Mesenchymal stem cell (in vitro differentiated cells and primary cell): ENCODE data around the gene MKNK1.

Experiments used
- DNase-seq: peaks from one replicate; pipeline ENCODE4 v3.0.0-alpha.2; 2013
- H2AFZ ChIP-seq: one replicate; pipeline ENCODE4 v1.6.1; 2013; ENCODE audit warnings: low read depth, mild to moderate bottlenecking, control low read depth, inconsistent platforms, low read length, moderate library complexity
- H2AK5ac ChIP-seq: 2 replicates; pipeline ENCODE4 v1.6.1; 2013; ENCODE audit warnings: low read length, moderate library complexity, mild to moderate bottlenecking, inconsistent platforms; ENCODE audit not compliant: severe bottlenecking
- H2BK120ac ChIP-seq: one replicate; pipeline ENCODE4 v1.6.1; 2013; ENCODE audit warnings: low read depth, mild to moderate bottlenecking, inconsistent platforms, low read length, moderate library complexity
- H2BK12ac ChIP-seq, 2 experiments: one replicate each; pipeline ENCODE4 v1.6.1; 2013; ENCODE audit warnings: inconsistent platforms in 2 of 2, low read length in 2 of 2, mild to moderate bottlenecking in 2 of 2, moderate library complexity in 2 of 2, control low read depth in 1 of 2
- H2BK15ac ChIP-seq: one replicate; pipeline ENCODE4 v1.6.1; 2013; ENCODE audit warnings: mild to moderate bottlenecking, low read depth, inconsistent platforms; ENCODE audit not compliant: poor library complexity, severe bottlenecking
- H2BK5ac ChIP-seq: 2 replicates; pipeline ENCODE4 v1.6.1; 2013; ENCODE audit warnings: low read depth, mild to moderate bottlenecking, low read length, control low read depth, inconsistent platforms; ENCODE audit not compliant: poor library complexity, severe bottlenecking
- H3K14ac ChIP-seq, 2 experiments: one replicate each; pipeline ENCODE4 v1.6.1; 2013; ENCODE audit warnings: inconsistent platforms in 2 of 2, low read length in 2 of 2, control low read depth in 1 of 2, mild to moderate bottlenecking in 1 of 2, moderate library complexity in 1 of 2
- H3K18ac ChIP-seq, 2 experiments: one replicate each; pipeline ENCODE4 v1.6.1; 2013; ENCODE audit warnings: inconsistent platforms in 2 of 2, low read length in 2 of 2, control low read depth in 1 of 2, low read depth in 1 of 2, mild to moderate bottlenecking in 1 of 2
- H3K23ac ChIP-seq, 2 experiments: one replicate each; pipeline ENCODE4 v1.6.1; 2013; ENCODE audit warnings: inconsistent platforms in 2 of 2, low read length in 2 of 2, mild to moderate bottlenecking in 2 of 2, moderate library complexity in 2 of 2, control low read depth in 1 of 2
- H3K27ac ChIP-seq: 2 replicates; pipeline ENCODE4 v1.5.1; 2013; ENCODE audit warnings: mild to moderate bottlenecking, moderate library complexity, low read length, control low read depth, inconsistent platforms; ENCODE audit not compliant: poor library complexity, severe bottlenecking
- H3K27me3 ChIP-seq, 2 experiments: 2 replicates each; pipeline versions ENCODE4 v1.6.1 to v1.7.0; 2013; ENCODE audit warnings: low read length in 2 of 2, mild to moderate bottlenecking in 2 of 2, moderate library complexity in 2 of 2, control low read depth in 1 of 2, inconsistent platforms in 1 of 2; ENCODE audit not compliant: control insufficient read depth in 1 of 2, insufficient read depth in 1 of 2
- H3K36me3 ChIP-seq, 2 experiments: 2 replicates each; pipeline versions ENCODE4 v1.6.1 to v1.7.0; 2013; ENCODE audit warnings: low read length in 2 of 2, control low read depth in 1 of 2, inconsistent platforms in 1 of 2, low read depth in 1 of 2, mild to moderate bottlenecking in 1 of 2; ENCODE audit not compliant: insufficient read depth in 2 of 2, control insufficient read depth in 1 of 2
- H3K4ac ChIP-seq, 2 experiments: one replicate each; pipeline ENCODE4 v1.6.1; 2013; ENCODE audit warnings: inconsistent platforms in 2 of 2, low read length in 2 of 2, mild to moderate bottlenecking in 2 of 2, moderate library complexity in 2 of 2, control low read depth in 1 of 2, low read depth in 1 of 2
- H3K4me1 ChIP-seq: 2 replicates; pipeline ENCODE4 v1.6.1; 2013; ENCODE audit warnings: low read depth, low read length, control low read depth; ENCODE audit not compliant: control insufficient read depth, insufficient read depth
- H3K4me2 ChIP-seq: 2 replicates; pipeline ENCODE4 v1.6.1; 2013; ENCODE audit warnings: low read length, mild to moderate bottlenecking, inconsistent platforms; ENCODE audit not compliant: poor library complexity, severe bottlenecking
- H3K4me3 ChIP-seq, 2 experiments: 2 replicates each; pipeline versions ENCODE4 v1.5.1 to v1.7.0; 2013; ENCODE audit warnings: low read length in 2 of 2, mild to moderate bottlenecking in 2 of 2, control low read depth in 1 of 2, low read depth in 1 of 2; ENCODE audit not compliant: insufficient read depth in 1 of 2
- H3K79me1 ChIP-seq: replicated peaks from 2 replicates; pipeline ENCODE4 v1.6.1; 2013; ENCODE audit warnings: mild to moderate bottlenecking, control low read depth, low read length, inconsistent platforms; ENCODE audit not compliant: poor library complexity, severe bottlenecking
- H3K9ac ChIP-seq: 2 replicates; pipeline ENCODE4 v1.7.0; 2013; ENCODE audit warnings: mild to moderate bottlenecking, low read length, moderate library complexity
- H3K9me3 ChIP-seq: 2 replicates; pipeline ENCODE4 v1.7.0; 2013; ENCODE audit warnings: mild to moderate bottlenecking, low read length; ENCODE audit not compliant: control insufficient read depth
- H4K8ac ChIP-seq: one replicate; pipeline ENCODE4 v1.6.1; 2013; ENCODE audit warnings: inconsistent platforms, mild to moderate bottlenecking, low read length, moderate library complexity
- H4K91ac ChIP-seq: one replicate; pipeline ENCODE4 v1.6.1; 2013; ENCODE audit warnings: mild to moderate bottlenecking, low read length, inconsistent platforms
- WGBS: methylation state at CpG from one replicate; pipeline ENCODE4 v1.1.7; 2013; ENCODE audit warnings: mixed read lengths; 5-methylcytosine and 5-hydroxymethylcytosine counted together

The MKNK1 gene

DNA sequence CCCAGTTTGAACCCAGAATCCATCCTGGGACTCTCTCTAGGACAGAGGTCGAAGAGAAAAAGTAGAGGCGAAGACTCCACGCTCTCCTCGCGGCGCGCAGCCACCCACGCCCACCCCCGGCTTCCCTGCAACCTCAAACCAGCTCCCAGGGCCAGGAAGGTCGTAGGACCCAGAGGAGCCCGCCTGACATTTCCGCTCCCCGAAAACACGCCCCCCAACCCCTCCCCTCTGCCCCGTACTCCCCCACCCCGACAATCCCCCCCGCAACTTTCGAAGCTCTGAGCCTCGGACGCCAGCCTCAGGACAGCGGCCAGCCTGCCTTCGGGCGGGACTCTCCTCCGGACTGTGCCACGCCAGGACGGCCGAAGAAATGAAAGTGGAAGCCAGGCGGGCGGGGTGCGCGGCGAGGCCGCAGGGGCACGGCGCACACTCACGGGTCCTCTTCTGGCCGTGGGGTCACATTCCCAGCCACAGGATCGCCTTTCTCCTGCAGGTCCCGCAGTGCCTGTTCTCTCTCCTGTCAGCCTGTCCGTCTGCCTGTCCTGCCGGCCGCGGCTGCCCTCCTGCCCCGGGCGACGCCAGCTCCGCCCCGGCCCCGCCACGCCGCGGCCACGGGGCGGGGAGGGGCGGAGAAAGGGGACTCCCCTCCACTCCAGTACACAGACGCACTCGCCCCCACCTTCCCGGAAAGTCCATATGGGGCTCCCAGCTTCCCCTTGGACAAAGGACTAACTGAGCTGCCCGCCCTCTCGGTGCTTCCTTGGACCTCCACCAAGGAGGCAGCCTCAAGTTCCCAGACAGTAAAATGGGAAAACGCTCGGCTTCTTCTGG lies 12.4 kb upstream of the MKNK1 start, which contains the start of gene MOB3C:
Gene MOB3C, minus strand, starts transcription at position 535 of the 831 bp plus-strand sequence. CDS start 3,490 bp downstream, outside the sequence.
- Histone ChIP-seq H2BK120ac (peak within 1 kb of the TSS; percentile 90), H3K14ac (peak within 1 kb of the TSS in 1 of 2 experiments; percentile 63), H3K4me3 (peak within 1 kb of the TSS; percentile 83 to 93), H3K27me3 (peaks cover 4 to 13% of the 10 kb centered on the region in 2 experiments), H3K79me1 (peaks cover 27% of the 10 kb centered on the region), H3K27ac (peak within 1 kb of the TSS; percentile 50), H3K23ac (peak within 1 kb of the TSS; percentile 23 to 47), H3K4me2 (peak within 1 kb of the TSS; percentile 77), H2BK15ac (peak within 1 kb of the TSS; percentile 26), H4K8ac (peak within 1 kb of the TSS; percentile 75), H3K4me1 (peaks cover 38% of the 10 kb centered on the region), H2BK12ac (peak within 1 kb of the TSS in 1 of 2 experiments; percentile 17), H2BK5ac (no peak within 1 kb of the TSS), H3K18ac (peak within 1 kb of the TSS; percentile 85 to 98), H3K4ac (peak within 1 kb of the TSS; percentile 47 to 76), H2AK5ac (no peak within 1 kb of the TSS), H2AFZ (peak within 1 kb of the TSS; percentile 90), H3K9me3 (no peaks in the 10 kb centered on the region), H3K36me3 (peaks cover 7% of the 10 kb centered on the region in 2 experiments), H3K9ac (peak within 1 kb of the TSS; percentile 93), H4K91ac (peak within 1 kb of the TSS; percentile 90)
- 2% methylated on average over 58 of the region's 62 CpGs for WGBS
- DNase-seq, result peak; percentile 87

DNA sequence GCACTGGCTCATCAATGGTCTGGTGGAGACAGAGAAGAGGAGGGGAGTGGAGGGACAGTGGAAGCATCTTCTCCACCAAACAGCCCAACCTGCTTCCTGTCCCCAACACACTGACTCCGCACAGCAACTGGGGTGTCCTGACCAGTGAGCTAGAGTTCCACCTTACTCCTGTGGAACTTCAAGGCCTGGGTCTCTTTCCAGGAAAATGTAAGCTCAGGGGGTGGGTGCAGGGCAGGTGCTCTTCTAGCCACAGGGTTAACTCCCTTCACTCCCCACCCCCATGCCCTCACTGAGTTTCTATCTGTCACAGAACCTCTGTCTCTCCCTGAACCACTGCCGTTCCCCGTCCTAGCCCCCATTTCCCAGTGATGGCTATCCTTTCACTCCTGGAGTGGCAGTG lies 11.7 kb upstream of the MKNK1 start:
- Histone ChIP-seq H3K4me2 (peak overlapping the region; percentile 52), H3K36me3 (peaks cover 9 to 11% of the 10 kb centered on the region in 2 experiments), H4K91ac (no peak overlapping the region), H3K4me1 (peaks cover 42% of the 10 kb centered on the region), H3K4ac (peak overlapping the region in 1 of 2 experiments; percentile 41), H3K27ac (no peak overlapping the region), H3K23ac (peak overlapping the region in 1 of 2 experiments; percentile 23), H3K18ac (peak overlapping the region; percentile 13 to 45), H3K4me3 (peak overlapping the region; percentile 83 to 93), H2BK5ac (no peak overlapping the region), H3K9me3 (no peaks in the 10 kb centered on the region), H2BK12ac (no peak overlapping the region), H4K8ac (no peak overlapping the region), H3K79me1 (peaks cover 28% of the 10 kb centered on the region), H3K27me3 (peaks cover 4 to 13% of the 10 kb centered on the region in 2 experiments), H2AK5ac (no peak overlapping the region), H3K9ac (peak overlapping the region; percentile 93), H2AFZ (no peak overlapping the region), H3K14ac (peak overlapping the region in 1 of 2 experiments; percentile 19), H2BK120ac (peak overlapping the region; percentile 35), H2BK15ac (no peak overlapping the region)
- WGBS, result 96% methylated on average over 3 of the region's 3 CpGs
- DNase-seq, result peak; percentile 12

DNA sequence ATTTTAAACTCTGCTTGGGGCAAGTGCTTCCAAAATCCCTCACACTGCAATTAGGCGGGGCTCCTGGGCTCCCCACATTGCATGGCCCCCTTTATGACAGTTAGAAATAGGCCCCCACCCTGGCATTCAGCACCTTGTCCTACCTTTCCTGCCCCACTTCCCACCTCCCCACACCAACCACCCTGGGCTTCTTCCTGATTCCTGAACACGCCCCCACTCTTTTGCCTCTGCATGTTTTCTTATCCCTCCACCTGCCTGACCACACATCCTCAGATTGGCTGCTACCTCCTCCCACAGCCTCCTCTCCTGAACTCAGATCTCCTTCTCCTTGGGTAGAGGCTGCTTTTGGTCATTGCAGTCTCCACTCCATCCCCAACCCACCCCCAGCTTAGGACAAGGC lies 11.0 kb upstream of the MKNK1 start:
- H3K27me3 ChIP-seq, result peaks cover 0 to 13% of the 10 kb centered on the region in 2 experiments
- H3K4me2 ChIP-seq, result no peak overlapping the region
- H2AFZ ChIP-seq, result no peak overlapping the region
- H3K79me1 ChIP-seq, result peaks cover 31% of the 10 kb centered on the region
- no peak overlapping the region for H3K18ac ChIP-seq
- peak overlapping the region; percentile 32 for H2BK15ac ChIP-seq
- peaks cover 9 to 12% of the 10 kb centered on the region in 2 experiments for H3K36me3 ChIP-seq
- no peak overlapping the region for H3K23ac ChIP-seq
- peak overlapping the region in 1 of 2 experiments; percentile 93 for H3K4me3 ChIP-seq
- H3K9ac ChIP-seq, result peak overlapping the region; percentile 93
- H3K4ac ChIP-seq, result no peak overlapping the region
- no peak for DNase-seq
- H2BK12ac ChIP-seq, result peak overlapping the region in 1 of 2 experiments; percentile 46
- no peak overlapping the region for H2BK120ac ChIP-seq
- peak overlapping the region; percentile 71 for H2AK5ac ChIP-seq
- H2BK5ac ChIP-seq, result no peak overlapping the region
- H3K4me1 ChIP-seq, result peaks cover 42% of the 10 kb centered on the region
- H4K91ac ChIP-seq, result no peak overlapping the region
- H3K9me3 ChIP-seq, result no peaks in the 10 kb centered on the region
- H3K27ac ChIP-seq, result no peak overlapping the region
- H3K14ac ChIP-seq, result no peak overlapping the region
- 96% methylated on average over 2 of the region's 2 CpGs for WGBS
- no peak overlapping the region for H4K8ac ChIP-seq

DNA sequence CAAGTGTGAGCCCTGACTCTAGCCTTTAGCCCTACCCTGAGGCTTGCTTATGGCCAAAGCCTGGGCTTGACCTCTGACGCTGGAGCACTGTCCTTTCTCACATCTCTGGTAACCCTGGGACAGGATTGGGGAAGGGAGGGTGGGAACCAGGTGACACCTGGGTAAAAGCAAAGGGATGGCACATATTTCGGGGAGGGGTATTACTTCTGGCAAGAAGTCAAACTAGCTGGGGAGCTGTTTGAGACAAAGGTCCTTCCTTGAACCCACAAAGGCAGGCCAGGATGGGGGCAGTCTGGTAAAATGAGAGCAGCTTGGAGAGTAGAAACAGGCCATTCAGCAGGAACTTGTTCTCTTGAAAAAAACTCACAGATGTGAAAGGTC lies 10.5 kb upstream of the MKNK1 start:
- no peak overlapping the region for H3K23ac ChIP-seq
- H3K27ac ChIP-seq, result no peak overlapping the region
- peak overlapping the region; percentile 16 for H2AK5ac ChIP-seq
- H3K4me3 ChIP-seq, result no peak overlapping the region
- H3K36me3 ChIP-seq, result peaks cover 13 to 17% of the 10 kb centered on the region in 2 experiments
- H3K4me2 ChIP-seq, result no peak overlapping the region
- H3K14ac ChIP-seq, result no peak overlapping the region
- peak overlapping the region; percentile 27 for H4K8ac ChIP-seq
- no peak overlapping the region for H3K9ac ChIP-seq
- no peak overlapping the region for H2BK5ac ChIP-seq
- no peak overlapping the region for H2AFZ ChIP-seq
- H3K27me3 ChIP-seq, result peaks cover 0 to 9% of the 10 kb centered on the region in 2 experiments
- no peak overlapping the region for H3K4ac ChIP-seq
- 76% methylated on average over 2 of the region's 2 CpGs for WGBS
- H3K9me3 ChIP-seq, result no peaks in the 10 kb centered on the region
- H4K91ac ChIP-seq, result no peak overlapping the region
- no peak overlapping the region for H2BK120ac ChIP-seq
- no peak overlapping the region for H3K18ac ChIP-seq
- peaks cover 31% of the 10 kb centered on the region for H3K79me1 ChIP-seq
- H2BK15ac ChIP-seq, result peak overlapping the region; percentile 32
- H2BK12ac ChIP-seq, result peak overlapping the region in 1 of 2 experiments; percentile 9
- peaks cover 42% of the 10 kb centered on the region for H3K4me1 ChIP-seq
- no peak for DNase-seq
